B cell (primary cell): Measurements from ENCODE around the gene MOK.

Source experiments
- EZH2 ChIP-seq: IDR thresholded peaks from 2 replicates; pipeline ENCODE4 v1.6.1; 2012; ENCODE audit warnings: borderline replicate concordance, low read depth, mild to moderate bottlenecking, moderate library complexity, low read length; ENCODE audit not compliant: insufficient read depth, poor library complexity, severe bottlenecking
- TF ChIP-seq, protein P1 (sequence below): fragments of 200-600 bp; IDR thresholded peaks from one replicate; pipeline ENCODE4 v1.8.0; 2022; ENCODE audit warnings: antibody characterized with exemption, mild to moderate bottlenecking

GRCh38 chr14:102211240-102211639, 93.7 kb downstream of the MOK start:
- TF ChIP-seq, protein P1, sequence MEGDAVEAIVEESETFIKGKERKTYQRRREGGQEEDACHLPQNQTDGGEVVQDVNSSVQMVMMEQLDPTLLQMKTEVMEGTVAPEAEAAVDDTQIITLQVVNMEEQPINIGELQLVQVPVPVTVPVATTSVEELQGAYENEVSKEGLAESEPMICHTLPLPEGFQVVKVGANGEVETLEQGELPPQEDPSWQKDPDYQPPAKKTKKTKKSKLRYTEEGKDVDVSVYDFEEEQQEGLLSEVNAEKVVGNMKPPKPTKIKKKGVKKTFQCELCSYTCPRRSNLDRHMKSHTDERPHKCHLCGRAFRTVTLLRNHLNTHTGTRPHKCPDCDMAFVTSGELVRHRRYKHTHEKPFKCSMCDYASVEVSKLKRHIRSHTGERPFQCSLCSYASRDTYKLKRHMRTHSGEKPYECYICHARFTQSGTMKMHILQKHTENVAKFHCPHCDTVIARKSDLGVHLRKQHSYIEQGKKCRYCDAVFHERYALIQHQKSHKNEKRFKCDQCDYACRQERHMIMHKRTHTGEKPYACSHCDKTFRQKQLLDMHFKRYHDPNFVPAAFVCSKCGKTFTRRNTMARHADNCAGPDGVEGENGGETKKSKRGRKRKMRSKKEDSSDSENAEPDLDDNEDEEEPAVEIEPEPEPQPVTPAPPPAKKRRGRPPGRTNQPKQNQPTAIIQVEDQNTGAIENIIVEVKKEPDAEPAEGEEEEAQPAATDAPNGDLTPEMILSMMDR, result no peak
- TF ChIP-seq EZH2, result no peak
